GM19043 (cell line): ENCODE measurements around the gene HSD11B2.

Experiments
- ATAC-seq: cut with Tn5 transposase; IDR thresholded peaks from one replicate; pipeline ENCODE4 v1.9.1; 2021; ENCODE audit warnings: low read depth; ENCODE audit not compliant: unreplicated experiment

Gene HSD11B2

DNA sequence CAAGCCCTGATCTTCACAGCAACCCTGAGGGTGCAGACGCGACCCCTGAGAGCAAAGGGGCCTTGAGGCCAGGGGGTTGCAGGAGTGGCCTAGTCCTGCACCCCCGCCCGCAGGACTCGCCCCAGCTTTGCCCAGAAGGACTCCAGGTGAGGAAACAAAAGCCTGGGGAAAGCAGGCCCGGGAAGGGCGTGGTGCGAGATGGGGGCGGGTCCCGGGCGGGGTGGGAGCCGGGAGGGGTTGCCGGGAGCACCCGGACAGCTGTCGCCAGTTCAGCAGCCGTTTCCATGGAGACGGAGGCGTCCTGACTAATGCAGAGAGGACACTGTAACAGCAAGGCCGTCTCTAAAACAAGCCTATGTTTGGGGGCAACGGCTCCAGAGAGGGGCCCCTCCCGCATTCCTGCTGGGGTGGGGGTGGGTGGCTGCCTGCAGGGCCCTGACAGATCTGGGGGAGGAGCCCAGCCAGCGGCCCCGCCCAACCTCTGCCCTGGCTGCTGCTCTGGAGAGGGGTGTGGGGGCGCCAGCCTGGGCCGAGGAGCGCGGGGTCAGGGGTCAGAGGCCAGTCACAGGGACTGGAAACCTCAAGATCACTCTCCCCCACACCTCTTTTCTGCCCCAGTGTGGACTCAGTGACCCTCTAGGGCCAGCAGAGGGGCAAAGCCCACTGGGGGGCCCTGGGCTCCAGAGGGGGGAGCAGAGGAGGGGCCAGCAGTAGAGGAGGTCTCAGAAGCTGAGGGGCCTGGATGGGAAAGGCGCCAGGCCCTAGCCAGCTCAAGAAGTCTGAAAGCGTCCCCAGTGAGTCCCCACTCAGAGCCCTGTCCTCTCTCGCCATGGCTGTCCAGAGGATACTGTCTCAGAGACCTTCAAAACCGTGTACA lies 34.5 kb upstream of the HSD11B2 start:
- no peak for ATAC-seq

DNA sequence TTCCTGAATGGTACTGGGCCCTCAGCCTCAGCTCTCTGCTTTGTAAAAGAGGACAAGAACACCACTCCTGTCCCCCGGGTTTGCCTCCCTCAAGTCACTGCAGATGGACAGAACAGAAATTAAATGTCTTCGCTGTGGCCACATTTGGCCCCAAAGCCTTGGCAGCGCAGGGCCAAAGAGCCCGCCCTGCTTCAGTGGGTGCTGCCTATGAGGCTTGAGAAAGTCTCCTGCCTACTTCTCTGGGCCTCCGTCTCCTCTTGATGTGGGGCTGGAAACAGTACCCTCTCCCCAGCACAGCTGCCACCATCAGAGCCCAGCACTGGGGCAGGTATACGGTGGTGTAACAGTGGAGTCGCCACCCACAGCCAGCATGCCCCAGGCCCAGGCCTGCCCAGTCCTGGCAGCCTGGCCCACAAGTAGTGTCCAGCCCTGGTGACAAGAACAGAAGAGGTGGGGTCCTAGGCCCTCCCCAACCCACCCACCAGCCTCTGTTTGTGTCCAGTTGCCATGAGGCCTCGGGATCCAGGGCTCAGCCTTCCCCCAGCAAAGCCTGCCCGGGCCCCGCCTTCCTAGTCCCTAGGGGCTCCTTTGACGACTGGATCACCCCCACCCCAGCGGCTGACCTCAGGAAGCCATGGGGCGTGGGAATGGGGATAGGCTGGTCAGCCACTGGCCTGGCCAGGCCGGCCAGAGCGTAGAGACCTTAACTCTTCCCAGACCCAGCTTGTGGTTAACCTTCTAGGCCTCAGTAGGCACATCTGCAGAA lies 33.7 kb upstream of the HSD11B2 start:
- ATAC-seq: no peak

- ATAC-seq: no peak
Observed at GRCh38 chr16:67397812-67398545, 32.9 kb upstream of the HSD11B2 start.

GRCh38 chr16:67398546-67399217 lies 32.2 kb upstream of the HSD11B2 start:
- no peak for ATAC-seq

DNA sequence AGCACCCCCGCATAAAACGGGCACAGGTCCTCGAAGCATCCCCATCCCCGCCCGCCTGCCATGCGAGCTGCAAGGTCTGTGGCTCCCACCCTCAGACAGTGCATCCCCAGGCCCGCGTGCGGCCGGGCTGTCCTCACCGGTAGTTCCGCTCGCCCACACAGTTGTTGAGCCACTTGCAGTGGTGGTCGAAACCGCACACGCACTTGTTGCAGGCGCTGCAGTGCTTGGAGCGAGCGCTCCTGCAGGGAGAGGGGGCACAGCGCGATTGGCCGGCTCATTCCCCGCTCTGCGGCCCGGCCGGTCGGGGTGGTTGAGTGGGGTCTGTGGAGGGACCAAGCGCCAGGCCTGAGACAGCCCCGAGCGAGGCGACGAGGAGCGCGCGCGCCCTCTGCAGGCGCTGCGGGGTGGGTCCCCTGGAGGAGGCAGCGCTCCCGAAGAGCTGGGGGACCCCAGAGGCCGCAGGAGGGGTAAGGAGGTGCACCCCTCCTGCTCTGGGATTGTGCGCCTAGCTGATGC lies 31.6 kb upstream of the HSD11B2 start:
- no peak for ATAC-seq

- ATAC-seq: no peak
Observed at GRCh38 chr16:67399749-67400704, 30.9 kb upstream of the HSD11B2 start.

DNA sequence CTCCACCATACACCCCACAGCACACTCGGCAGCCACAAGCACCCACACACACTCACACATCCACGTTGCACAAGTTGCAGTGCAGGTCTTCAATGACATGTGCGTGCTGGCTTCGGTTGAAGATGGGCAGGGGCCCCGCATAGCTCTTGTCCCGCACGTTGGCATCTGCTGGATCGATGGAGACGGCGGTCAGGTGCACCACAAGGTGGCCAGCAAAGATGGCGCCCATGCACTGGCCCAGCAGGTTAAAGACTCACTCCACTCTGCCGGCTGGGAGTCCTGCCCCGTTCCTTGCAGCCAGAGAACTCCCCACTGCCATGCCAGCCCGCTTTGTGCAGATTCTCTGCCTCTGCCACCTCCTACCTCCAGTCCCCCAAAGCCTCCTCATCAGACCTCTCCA lies 30.0 kb upstream of the HSD11B2 start:
- ATAC-seq: no peak

GRCh38 chr16:67403976-67404555 lies 26.9 kb upstream of the HSD11B2 start:
- ATAC-seq: no peak

DNA sequence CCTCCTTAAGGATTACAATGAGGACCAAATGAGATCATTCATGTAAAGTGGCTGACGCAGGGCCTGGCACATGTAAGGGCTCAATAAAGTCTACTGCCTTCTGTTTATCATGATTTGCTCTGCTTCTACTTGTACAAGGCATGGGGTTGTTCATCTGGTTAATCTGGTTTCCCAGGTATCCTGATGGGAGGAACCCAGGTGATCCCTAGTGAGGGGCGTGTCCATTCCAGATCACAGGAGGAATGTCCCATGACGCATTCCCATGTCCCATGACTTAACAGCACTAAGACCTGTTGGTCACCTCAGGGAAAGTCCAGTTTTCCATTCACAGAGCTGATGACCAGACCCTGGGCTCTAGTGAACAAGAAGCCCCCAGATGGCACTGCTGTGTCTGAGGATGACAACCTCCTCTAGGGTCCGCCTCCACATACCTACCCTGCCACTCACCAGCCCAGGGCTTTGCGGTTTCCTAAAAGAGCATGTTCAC lies 26.1 kb upstream of the HSD11B2 start:
- no peak for ATAC-seq

GRCh38 chr16:67405336-67405735 lies 25.6 kb upstream of the HSD11B2 start:
- no peak for ATAC-seq

- ATAC-seq: no peak
Observed at GRCh38 chr16:67406111-67406971, 24.6 kb upstream of the HSD11B2 start.

DNA sequence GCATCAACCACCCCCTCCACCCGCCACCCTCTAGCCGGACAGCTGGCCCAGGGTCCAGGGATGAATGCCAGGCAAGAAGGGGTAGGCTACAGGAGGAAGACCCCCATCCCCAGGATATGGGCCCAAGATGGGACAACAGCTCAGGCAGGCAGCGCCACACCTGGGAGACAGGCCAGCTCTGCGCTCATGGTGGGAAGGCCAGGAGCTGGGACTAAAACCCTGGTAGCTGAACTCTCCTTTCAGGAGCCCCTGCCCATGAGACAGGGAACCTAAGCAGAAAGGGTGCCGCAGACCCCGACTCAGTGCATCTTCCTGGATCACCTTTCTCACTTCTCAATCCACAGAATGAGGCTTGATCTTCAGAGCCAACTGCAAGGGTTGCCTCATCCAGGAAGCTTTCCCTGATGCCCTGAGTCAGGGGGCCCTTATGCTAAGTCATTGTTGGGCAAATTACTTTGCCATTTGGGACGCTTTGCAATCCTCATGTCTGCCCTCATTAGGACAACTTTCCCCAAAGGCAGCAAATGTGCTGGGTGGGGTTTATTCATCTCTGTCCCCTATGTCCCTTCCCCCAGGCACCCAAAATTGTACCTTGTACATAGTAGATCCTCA lies 23.6 kb upstream of the HSD11B2 start:
- ATAC-seq: no peak

DNA sequence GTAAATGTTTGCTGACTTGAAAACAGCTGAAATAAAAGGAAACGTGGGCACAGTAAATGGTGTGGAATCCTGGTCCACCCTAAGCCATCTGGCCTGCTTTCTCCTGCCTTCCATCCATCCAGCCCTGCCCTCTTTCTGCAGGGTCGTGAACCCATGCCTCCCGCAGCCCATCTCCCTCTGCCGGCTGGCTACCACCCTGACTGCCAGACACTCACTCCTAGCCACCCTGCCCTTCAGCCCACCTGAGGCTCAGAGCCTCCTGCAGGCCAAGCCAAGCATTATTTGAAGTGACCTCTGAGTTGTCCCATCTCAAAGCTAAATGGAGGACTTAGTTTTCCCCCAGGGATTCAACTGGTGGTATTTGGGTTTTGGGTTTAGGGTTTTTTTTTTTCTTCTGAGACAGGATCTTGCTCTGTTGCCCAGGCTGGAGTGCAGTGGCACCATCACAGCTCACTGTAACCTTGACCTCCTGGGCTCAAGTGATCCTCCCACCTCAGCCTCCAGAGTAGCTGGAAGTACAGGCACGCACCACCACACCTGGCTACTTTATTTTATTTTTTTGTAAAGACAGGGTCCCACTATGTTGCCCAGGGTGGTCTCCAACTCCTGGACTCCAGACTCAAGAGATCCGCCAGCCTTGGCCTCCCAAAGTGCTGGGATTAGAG lies 23.0 kb upstream of the HSD11B2 start:
- ATAC-seq: no peak

- no peak for ATAC-seq
Observed at GRCh38 chr16:67409631-67410030, 21.3 kb upstream of the HSD11B2 start.

DNA sequence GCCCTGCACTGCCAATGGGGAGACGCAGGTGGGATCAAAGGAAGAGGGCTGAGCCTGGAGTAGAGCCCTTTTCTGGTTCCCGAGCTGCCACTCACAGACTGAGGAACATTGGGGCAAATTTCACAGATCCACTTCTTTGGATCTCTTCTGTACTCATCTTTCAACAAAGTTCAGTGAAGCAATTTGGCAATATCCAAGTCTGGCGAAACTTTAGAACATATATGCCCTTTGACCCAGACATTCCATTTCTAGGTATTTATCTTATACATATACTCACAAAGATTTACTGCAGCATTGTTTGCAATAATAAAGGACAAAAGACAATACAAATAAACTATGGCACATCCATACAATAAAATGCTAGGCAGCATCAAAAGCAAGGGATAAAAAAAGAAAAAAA lies 19.6 kb upstream of the HSD11B2 start:
- ATAC-seq: no peak

DNA sequence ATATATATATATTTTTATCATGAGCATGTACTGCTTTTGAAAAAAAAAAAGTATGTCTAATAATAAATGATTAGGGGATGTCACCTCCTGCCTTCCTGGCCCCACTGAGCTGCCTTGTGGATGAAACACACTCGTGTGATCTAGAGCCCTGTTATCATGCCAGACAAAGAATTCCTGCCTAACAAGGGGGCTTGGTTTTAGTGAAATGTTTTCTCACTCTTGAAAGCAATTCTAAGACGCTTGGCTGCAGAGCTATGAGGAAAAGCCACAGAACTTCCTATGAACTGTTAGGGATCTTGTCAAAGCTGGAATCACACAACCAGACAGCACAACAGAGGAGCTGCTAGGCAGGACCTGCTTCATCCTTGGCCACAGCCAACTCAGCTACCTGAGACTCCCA lies 18.6 kb upstream of the HSD11B2 start:
- no peak for ATAC-seq
